ENCODE results near the gene ZNF112. TPM values are rescaled to one million over a fixed set of nuclear protein-coding genes. Genes with fewer than 3 reads are reported as not detected.

ZNF112 gene
- polyA plus RNA-seq, 3 donors = 0.03 TPM; not detected in 2

DNA sequence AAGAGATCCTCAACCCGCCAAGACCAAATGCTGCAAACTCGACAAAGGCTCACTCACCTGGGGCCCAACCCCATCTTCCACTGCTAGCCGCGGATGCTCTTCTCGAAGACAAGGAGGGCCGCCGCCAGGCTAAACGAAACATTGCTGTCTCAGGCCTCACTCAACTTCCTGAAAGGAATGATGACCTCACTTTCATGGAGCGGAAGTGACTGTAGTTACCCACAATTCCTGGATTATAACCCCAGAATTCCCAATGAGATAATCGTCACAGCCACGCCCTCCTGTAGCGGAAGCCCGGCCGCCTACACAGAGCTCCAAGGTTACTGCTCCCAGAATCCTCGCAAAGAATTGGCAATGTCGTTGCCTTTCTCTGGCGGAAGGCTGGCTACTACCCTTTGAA, 10.5 kb upstream of the ZNF112 start:
- peaks cover 17 to 31% of the 10 kb centered on the region in 2 donors for H3K9me3 ChIP-seq (replicated peaks in 1 of 2; ENCODE audit: control insufficient read depth in 1 of 2, insufficient read depth in 1 of 2, low read length in 2 of 2)
- TF ChIP-seq, protein P1, sequence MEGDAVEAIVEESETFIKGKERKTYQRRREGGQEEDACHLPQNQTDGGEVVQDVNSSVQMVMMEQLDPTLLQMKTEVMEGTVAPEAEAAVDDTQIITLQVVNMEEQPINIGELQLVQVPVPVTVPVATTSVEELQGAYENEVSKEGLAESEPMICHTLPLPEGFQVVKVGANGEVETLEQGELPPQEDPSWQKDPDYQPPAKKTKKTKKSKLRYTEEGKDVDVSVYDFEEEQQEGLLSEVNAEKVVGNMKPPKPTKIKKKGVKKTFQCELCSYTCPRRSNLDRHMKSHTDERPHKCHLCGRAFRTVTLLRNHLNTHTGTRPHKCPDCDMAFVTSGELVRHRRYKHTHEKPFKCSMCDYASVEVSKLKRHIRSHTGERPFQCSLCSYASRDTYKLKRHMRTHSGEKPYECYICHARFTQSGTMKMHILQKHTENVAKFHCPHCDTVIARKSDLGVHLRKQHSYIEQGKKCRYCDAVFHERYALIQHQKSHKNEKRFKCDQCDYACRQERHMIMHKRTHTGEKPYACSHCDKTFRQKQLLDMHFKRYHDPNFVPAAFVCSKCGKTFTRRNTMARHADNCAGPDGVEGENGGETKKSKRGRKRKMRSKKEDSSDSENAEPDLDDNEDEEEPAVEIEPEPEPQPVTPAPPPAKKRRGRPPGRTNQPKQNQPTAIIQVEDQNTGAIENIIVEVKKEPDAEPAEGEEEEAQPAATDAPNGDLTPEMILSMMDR (IDR thresholded peaks at IDR 0.05) = no peak
- no peak overlapping the region for H3K9ac ChIP-seq (ENCODE audit: insufficient read depth, low read length, poor library complexity, severe bottlenecking)
- no peak overlapping the region for H2AFZ ChIP-seq (ENCODE audit: insufficient read depth, low read depth, low read length, poor library complexity, severe bottlenecking)
- Mint-ChIP-seq H3K27ac (no peak overlapping the region), H3K4me3 (no peak overlapping the region), H3K9me3 (peaks cover 12 to 43% (median 36%) of the 10 kb centered on the region in 7 donors), H3K27me3 (ENCODE audit: low read depth in 3 of 3) (peaks cover 0 to 2% (median 0%) of the 10 kb centered on the region in 3 donors), H3K36me3 (no peaks in the 10 kb centered on the region), H3K4me1 (no peaks in the 10 kb centered on the region)
- no peaks in the 10 kb centered on the region for H3K79me2 ChIP-seq (ENCODE audit: insufficient read depth, low read length)
- H3K4me1 ChIP-seq (ENCODE audit: control insufficient read depth in 1 of 2, insufficient read depth in 2 of 2, low read length in 2 of 2) = no peaks in the 10 kb centered on the region
- intact Hi-C loops (cut with micrococcal nuclease) = no loop called here
- no peaks in the 10 kb centered on the region for H3K27me3 ChIP-seq (ENCODE audit: control insufficient read depth in 2 of 2, insufficient read depth in 2 of 2, low read length in 2 of 2)
- no peaks in the 10 kb centered on the region for H3K36me3 ChIP-seq (replicated peaks in 1 of 2; ENCODE audit: control insufficient read depth in 1 of 2, insufficient read depth in 2 of 2, low read length in 2 of 2)
- 81% methylated on average over 12 of the region's 17 CpGs for WGBS (ENCODE audit: insufficient coverage)
- H3K4me2 ChIP-seq (replicated peaks; ENCODE audit: extremely low read depth, low read length, poor library complexity, severe bottlenecking) = no peak overlapping the region
- H4K20me1 ChIP-seq (ENCODE audit: insufficient read depth, low read length) = no peaks in the 10 kb centered on the region
- H3K4me3 ChIP-seq (replicated peaks in 1 of 3; ENCODE audit: low read depth in 2 of 3, low read length in 3 of 3) = no peak overlapping the region
- no peak for DNase-seq
- H3K27ac ChIP-seq (ENCODE audit: low read depth in 1 of 2, low read length in 2 of 2) = no peak overlapping the region

DNA sequence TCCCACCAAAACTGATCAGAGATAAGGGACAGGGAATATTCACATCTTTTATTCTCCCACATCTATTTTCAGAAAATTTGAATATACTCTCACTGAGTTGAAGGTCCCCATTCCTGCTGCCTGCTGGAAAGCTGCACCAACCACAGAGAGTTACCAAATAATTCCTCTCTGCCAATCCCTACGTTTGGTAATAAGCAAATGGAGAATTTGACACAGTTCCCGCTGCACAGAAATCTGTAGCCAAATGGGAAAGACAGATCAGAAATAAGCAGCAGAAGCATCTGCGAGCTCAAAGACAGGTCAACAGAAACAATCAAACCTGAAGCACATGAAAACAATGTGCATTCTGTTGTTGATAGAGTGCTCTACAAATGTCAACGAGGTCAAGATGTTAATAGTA, 9.9 kb downstream of the ZNF112 start:
- H3K9me3 Mint-ChIP-seq = peaks cover 12 to 53% (median 33%) of the 10 kb centered on the region in 7 donors
- peaks cover 0 to 2% (median 1%) of the 10 kb centered on the region in 3 donors for H3K27me3 Mint-ChIP-seq (ENCODE audit: low read depth in 3 of 3)
- TF ChIP-seq, protein P1 (IDR thresholded peaks at IDR 0.05) = no peak
- WGBS (ENCODE audit: insufficient coverage) = 100% methylated on average over 3 of the region's 4 CpGs
- H3K36me3 ChIP-seq (replicated peaks in 1 of 2; ENCODE audit: control insufficient read depth in 1 of 2, insufficient read depth in 2 of 2, low read length in 2 of 2) = no peaks in the 10 kb centered on the region
- no peak overlapping the region for H2AFZ ChIP-seq (ENCODE audit: insufficient read depth, low read depth, low read length, poor library complexity, severe bottlenecking)
- no peaks in the 10 kb centered on the region for H3K4me1 ChIP-seq (ENCODE audit: control insufficient read depth in 1 of 2, insufficient read depth in 2 of 2, low read length in 2 of 2)
- H4K20me1 ChIP-seq (ENCODE audit: insufficient read depth, low read length) = no peaks in the 10 kb centered on the region
- no peaks in the 10 kb centered on the region for H3K4me1 Mint-ChIP-seq
- no peak overlapping the region for H3K27ac Mint-ChIP-seq
- intact Hi-C loops (cut with micrococcal nuclease) = no loop called here
- no peak for DNase-seq
- no peaks in the 10 kb centered on the region for H3K36me3 Mint-ChIP-seq
- no peak overlapping the region for H3K9ac ChIP-seq (ENCODE audit: insufficient read depth, low read length, poor library complexity, severe bottlenecking)
- no peak overlapping the region for H3K4me2 ChIP-seq (replicated peaks; ENCODE audit: extremely low read depth, low read length, poor library complexity, severe bottlenecking)
- no peak overlapping the region for H3K4me3 ChIP-seq (replicated peaks in 1 of 3; ENCODE audit: low read depth in 2 of 3, low read length in 3 of 3)
- no peaks in the 10 kb centered on the region for H3K79me2 ChIP-seq (ENCODE audit: insufficient read depth, low read length)
- no peak overlapping the region for H3K27ac ChIP-seq (ENCODE audit: low read depth in 1 of 2, low read length in 2 of 2)
- H3K27me3 ChIP-seq (ENCODE audit: control insufficient read depth in 2 of 2, insufficient read depth in 2 of 2, low read length in 2 of 2) = no peaks in the 10 kb centered on the region
- no peak overlapping the region for H3K4me3 Mint-ChIP-seq
- H3K9me3 ChIP-seq (replicated peaks in 1 of 2; ENCODE audit: control insufficient read depth in 1 of 2, insufficient read depth in 1 of 2, low read length in 2 of 2) = peaks cover 27 to 69% of the 10 kb centered on the region in 2 donors

Measured in CD14-positive monocyte (primary cell).